Measurements from ENCODE around the gene IGFBP3.

The IGFBP3 gene

DNA sequence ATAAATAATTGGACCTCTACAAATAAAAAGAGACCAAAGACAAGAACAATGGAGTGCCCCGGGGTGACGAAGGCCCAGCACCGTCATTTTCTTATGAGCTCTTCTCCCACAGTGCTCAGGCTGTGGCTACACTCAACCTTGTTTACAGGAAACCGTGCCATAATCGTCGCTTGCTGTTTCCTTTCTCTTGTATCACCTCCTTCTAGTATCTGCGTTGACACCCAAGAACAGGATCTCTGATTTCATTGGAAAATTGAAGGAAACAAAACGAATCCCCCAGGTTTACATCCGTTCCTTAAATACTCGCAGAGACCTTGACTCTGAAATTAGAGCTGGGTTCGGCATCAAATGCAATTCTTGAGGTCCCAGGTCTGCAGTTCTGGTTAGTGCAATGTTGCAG lies 1.7 kb upstream of the IGFBP3 start:
- no peak for DNase-seq (ENCODE audit: low read depth)

DNA sequence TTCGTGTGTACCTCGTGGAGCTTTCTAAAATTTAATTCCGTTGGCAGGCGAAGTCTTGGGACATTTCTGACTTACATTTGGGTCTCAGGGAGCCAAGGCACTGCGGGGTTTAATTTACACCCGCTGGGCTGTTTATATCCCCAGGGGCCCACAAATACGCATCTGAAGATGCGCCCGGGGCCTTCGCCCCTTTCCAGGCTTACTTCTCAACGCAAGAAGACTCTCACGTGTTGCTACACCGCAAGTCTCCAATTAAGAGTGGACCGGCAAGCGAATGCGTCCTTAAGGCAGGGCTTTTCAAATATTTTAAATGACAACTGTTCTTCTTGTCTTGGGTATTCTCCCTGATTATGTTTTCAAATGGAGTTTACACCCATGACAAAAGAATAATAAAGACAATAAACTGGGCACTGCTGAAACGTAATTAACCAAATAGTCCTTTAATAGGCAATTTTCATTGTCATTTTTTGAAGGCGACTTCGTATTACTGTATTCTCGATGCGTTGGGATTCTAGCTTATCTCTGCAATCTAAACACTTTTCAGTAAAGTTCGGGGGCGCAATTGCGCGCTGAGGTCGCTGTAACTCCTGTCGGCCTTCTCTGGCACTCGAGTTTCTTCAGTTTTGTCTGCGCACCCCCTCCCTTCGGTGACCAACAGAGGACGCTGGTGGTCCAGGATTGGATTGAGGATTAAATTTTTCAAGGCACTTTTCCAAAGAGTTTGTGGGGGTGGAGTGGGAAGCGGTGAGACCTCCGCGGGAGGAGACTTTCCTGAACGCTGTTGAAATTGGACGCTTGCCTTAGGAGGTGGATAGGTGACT lies 837 bp upstream of the IGFBP3 start:
- no peak for DNase-seq (ENCODE audit: low read depth)

DNA sequence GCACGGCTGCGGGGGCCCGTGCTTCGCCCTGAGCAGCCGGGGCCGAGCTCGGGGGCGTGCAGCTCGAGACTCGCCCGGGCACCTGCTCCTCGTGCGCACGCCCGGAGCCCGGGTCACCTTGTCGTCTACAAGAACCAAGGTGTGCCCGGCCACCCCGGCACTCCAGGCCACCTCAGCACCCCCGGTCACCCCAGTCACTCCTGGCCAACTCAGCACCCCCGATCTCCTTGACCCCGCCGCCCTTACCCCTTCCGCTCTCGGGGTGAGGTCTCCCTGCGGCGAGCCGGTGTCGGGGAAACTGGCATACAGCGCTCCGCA lies 268 bp upstream of the IGFBP3 start:
- no peak for DNase-seq (ENCODE audit: low read depth)

DNA sequence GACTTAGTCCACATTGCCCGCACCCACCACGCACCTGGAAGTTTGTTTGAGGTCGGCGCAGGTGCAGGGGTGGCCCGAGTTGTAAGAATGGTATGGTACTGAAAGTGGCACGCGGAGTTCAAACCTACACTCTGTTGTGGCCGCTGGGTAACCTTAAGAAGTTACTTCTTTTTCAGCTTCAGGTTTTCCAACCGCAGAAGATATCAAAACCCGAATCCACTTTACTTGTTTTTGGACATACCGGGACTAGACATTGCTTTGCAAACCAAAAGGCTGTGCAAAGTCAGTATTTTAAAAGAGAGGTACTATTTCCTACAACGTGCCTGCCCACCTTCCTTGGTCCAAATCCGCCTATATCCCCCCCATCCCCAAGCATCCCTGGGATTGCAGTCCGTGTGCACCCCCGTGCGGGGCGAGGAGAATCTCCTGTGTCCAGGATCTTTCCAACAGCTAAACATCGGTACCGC lies 1.0 kb downstream of the IGFBP3 start:
- DNase-seq (ENCODE audit: low read depth), result no peak

DNA sequence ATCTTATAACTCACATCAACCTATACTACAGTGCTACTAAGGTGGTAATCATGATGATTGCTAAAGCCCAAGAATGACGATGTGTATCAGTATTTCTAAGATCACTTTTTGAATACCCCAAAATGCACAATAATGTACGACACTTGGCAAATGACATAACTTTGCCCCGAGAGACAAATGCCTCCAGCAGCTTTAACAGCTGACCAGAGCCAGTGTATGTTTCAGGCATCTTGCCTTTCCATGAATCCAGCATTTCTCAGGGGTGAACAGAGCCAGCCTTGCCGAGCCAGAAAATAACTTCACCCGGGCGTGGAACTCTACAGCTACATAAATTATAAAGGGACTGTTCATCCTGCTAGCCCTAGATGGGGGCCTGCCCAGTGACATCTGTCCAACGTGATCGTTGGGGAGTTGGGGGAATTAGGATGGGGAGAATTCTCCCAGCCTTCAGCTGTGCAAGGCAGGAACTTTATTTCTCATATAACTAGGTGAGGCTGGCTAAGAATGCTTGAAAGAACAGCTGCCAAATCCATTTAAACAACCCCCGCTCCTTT lies 1.8 kb downstream of the IGFBP3 start:
- DNase-seq (ENCODE audit: low read depth), result no peak

DNA sequence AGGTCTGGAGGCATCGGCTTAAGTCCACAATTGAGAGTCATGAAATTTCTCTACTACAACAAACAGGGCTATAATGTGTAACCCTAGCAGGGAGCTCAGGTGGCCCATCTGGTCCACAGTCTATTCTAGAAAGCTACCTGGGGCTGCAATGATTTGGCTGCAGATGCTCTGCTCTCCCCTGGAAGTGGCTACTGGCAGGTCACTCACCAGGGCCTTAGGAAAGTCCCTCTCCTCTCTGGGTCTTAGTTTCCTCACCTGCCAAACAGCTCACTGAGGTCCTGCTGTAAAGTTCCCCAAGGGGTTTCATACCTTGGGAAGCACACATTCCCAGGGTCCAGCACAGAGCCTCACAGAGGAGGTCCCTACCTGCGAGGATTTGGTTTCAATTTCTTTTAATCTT lies 2.5 kb downstream of the IGFBP3 start:
- DNase-seq (ENCODE audit: low read depth), result no peak

DNA sequence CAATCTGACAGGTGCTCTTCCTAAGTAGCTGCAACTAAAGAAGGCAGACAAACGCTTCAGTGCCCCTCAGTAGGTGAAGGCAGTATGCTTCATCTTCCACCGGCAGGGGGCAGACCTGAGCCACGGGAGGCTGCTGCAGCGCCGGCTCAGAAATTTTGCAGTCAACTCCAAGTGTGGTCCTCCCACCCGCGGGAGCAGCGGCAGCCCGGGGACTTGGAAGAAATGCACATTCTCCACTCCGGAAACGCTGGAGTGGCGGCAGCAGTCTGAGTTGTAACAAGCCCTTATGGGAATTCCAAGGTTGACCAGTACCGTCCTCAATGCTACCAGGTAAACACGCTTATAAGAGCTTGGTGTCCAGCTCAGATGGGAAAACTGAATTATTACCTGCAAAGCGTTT lies 3.4 kb downstream of the IGFBP3 start:
- DNase-seq (ENCODE audit: low read depth), result peak; percentile 47

DNA sequence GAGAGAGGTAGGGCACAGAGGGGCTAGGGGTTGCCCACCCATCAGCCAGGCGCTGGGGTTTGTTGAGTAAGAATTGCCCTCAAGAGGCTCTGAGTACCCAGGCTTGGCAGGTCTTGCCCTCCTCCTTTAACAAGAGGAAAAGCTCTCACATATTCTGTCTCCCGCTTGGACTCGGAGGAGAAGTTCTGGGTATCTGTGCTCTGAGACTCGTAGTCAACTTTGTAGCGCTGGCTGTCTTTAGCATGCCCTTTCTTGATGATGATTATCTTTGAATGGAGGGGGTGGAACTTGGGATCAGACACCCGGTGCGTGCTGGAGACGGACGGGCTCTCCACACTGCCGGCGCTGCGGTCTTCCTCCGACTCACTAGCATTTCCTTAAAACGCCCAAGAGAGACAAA lies 4.0 kb downstream of the IGFBP3 start:
- no peak for DNase-seq (ENCODE audit: low read depth)

DNA sequence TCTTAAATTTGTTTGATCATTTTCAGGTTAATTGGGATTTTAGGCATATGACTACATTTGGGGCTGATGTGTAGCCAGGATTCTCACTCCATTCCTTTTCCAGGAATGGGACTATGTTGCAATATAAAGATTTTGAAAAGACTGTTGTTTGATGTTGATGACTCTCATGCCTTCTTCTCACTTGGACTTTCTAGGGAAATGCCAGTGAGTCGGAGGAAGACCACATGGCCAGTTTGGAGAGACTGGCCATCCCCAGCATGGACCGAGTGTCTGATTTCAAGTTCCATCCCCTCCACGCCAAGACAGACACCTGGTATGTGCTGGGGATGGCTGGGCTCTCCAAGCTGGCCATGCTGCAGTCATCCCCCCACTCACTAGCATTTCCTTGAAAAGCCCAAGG lies 5.5 kb downstream of the IGFBP3 start:
- DNase-seq (ENCODE audit: low read depth), result no peak

DNA sequence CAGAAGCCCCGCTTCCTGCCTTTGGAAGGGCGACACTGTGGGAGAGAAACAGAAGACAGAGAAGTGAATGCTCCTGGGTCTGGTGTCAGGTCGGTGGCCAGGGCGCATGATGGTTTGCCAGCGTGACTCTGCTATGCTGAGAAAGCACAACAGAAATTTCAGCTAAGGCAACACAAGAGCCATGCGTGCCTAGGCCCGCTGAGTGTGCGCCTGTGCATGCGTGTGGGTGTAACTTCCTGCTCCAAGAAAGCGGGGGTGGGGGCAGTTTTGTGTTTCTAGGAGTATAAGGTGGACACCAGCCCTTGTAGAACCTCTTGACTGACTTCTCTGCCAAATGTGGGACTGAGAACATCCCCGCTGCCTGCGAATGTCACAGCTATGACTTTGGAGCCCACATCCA lies 6.2 kb downstream of the IGFBP3 start:
- no peak for DNase-seq (ENCODE audit: low read depth)

DNA sequence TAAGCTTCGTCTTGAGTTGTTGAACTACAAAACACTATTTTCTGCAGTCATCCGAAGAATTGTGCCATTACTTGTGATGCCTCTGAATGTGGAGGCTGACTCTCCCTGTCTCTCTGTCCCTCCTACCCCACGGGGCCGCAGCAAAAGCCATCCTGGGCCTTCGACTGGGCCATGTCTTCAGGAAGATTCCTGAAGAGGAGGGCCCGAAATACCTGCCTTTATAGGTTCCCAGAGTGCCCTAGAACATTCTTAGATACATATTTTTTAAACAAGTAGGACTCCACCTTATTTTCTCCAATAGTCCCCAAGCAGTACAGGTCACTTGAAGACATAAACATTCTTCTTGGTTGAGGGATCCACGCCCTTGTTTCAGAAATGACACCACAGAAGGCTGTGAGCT lies 8.1 kb downstream of the IGFBP3 start:
- DNase-seq (ENCODE audit: low read depth), result no peak

DNA sequence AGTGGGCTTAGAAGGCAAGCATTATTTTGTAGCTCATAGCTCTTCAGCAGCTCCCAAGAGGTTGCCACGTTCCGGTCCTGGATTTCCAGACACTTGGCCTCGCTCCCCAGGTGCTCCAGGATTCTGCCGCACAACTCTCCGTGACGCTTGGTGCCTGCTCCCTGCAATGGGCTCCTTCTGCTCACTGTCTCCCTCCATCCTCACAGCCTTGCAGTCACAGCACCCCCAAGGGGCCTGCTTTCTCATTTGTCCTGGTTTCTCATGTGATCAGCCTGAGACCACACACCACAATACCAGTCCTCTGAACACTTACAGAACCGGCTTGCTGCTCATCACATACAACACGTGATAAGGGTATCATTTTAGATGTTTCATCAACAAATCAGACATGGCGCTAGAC lies 9.8 kb downstream of the IGFBP3 start:
- DNase-seq (ENCODE audit: low read depth), result no peak

DNA sequence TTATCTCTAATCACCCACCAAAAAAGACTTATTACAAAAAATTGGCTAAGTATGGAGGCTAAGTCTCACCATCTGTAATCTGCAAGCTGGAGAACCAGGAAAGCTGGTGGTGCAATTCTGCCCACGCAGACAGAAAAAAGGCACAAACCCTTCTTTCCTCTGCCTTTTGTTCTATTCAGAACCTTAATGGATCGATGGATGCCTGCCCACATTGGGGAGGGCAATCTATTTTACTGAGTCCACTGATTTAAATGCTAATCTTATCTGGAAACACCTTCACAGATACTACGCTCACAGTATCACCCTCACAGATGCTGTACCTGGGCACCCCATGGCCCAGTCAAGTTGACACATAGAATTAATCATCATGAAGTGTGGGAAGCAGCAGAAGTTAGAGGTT lies 10.2 kb downstream of the IGFBP3 start:
- no peak for DNase-seq (ENCODE audit: low read depth)

DNA sequence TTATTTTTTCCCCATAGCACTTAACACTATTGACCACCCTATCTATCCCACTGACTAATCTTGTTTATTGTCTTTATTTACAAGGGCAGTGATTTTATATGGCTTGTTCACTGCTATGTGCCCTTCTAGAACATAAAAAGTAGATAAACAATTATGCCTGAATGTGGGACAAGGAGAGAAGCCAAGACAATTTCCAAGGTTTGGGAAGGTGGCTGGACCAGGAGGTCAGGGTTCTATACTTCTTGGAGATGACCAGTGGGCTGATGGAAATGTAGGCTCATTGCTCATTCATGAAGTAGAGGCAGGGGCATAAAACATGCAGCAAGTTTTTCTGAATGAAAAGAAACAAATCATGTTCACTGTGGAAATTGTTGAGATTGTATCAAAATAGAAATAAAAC lies 11.5 kb downstream of the IGFBP3 start:
- no peak for DNase-seq (ENCODE audit: low read depth)

DNA sequence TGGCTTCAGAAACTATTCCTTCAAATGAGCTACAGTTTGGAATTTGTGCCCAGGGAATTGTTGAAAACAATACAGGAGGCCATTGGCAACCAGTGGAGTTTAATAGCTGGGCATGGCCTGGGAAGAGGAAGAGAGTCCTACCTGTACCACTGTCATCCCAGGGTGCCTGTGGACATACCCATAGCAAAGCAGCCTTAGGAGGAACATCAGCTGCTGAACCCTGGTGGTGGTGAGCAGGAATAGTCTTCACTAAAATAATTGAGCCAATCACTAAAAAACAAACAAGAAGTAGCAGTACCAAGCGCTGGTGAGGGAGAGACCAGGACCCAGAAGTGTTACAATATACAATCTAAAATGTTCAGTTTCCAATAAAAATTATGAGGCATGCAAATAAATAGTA lies 18.3 kb downstream of the IGFBP3 start:
- DNase-seq (ENCODE audit: low read depth), result no peak

DNA sequence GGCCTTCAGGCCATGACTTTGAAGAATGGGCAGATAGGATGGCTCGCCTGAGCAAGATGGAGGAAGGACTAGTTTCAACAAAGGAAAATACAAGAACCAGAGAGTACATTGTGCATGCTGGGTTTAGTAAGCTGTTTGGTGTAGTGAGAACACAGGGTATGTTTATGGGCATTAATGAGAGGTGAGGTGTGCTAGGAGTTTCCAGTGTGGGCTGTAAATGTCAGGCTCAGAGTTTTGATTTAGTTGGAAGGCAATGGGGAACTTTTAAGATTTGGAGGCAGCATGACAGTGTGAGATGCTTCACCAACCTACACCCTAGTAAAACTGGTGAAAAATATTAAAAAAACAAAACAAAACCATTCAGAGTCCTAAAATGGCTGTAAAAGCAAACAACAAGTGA lies 19.5 kb downstream of the IGFBP3 start:
- DNase-seq (ENCODE audit: low read depth), result no peak

DNA sequence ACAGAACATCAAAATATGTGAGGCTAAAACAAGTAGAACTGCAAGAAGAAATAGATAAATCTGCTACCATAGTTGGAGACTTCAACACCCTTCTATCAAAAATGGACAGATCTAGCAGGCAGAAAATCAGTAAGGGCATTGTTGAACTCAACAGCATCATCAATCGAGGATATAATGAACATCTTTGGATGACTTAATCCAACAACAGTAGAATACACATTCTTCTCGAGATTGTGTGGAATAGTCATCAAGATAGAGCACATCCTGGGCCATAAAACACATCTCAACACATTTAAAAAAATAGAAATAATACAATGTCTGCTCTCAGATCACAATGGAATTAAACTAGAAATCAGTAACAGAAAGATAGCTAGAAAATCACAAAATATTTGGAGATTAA lies 22.9 kb downstream of the IGFBP3 start:
- no peak for DNase-seq (ENCODE audit: low read depth)

DNA sequence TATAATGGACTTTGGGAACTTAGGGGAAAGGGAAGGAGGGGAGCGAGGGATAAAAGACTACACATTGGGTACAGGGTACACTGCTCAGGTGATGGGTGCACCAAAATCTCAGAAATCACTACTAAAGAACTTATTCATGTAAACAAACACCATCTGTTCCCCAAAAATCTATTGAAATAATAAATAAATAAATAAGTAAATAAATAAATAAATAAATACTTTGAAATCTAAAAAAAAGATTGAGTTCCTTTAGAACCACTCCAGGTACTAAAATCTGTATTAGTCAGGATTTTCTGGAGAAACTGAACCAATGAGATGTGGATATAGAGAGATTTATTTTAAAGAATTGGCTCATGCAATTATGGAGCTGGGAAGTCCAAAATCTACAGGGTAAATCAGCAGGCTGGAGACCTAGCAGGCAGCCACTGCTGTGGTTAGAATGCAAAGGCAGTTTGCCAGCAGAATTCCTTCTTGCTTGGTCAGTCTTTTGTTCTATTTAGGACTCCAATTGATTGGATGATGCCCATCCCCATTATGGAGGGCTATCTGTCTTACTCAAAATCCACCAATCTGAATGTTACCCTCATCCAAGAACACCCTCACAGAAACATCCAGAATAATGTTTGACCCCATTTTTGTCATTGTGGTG lies 23.9 kb downstream of the IGFBP3 start:
- no peak for DNase-seq (ENCODE audit: low read depth)

DNA sequence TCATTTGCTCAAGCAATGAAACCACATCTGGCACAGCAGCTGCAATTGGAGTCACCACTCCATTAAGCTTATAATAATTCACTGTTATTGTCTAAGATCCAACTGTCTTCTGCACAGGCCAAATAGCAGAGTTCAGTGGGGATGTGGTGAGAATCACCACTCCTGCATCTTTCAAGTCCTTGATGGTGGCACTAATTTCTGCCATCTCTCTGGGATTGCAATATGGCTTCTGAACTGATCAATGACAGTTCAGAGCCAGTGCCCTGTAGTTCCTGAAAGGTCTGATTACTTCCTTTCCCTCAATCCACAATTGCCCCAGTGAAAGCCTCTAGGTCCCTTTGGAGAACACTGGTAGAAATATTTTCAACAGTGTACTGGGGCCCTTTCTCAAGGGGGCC lies 26.4 kb downstream of the IGFBP3 start:
- no peak for DNase-seq (ENCODE audit: low read depth)

DNA sequence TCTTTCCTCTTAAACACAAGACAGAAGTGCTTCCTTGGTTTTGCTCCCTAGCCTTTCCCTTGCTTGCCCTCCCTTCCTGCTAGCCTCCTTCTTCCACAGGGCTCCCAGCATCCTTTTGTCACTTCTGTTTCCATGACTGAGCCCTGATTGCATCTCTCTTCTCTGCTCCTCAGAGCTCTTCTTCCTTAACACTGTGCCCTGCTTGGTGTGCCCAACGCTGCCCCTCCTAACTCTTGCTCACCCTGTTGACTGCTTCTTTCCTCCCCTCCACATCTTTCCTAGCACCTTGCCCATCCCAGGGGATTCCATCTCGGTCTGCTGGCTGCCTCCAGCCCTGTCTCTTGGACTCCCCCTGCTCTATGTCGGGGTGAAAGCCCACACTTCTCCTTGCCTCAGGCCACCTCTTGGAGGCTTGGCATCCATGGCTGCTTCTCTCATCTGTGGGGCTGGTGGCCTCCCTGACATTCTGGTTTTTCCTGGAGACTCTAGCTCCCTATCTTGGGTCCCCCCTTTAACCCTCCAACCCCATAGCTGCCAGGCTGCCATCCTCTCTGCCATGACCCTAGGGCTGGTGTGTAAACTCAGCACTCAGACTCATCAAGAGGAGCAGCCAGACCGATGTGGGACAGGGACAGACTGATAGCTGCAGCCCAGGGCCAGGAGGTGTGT lies 26.9 kb downstream of the IGFBP3 start:
- no peak for DNase-seq (ENCODE audit: low read depth)

DNA sequence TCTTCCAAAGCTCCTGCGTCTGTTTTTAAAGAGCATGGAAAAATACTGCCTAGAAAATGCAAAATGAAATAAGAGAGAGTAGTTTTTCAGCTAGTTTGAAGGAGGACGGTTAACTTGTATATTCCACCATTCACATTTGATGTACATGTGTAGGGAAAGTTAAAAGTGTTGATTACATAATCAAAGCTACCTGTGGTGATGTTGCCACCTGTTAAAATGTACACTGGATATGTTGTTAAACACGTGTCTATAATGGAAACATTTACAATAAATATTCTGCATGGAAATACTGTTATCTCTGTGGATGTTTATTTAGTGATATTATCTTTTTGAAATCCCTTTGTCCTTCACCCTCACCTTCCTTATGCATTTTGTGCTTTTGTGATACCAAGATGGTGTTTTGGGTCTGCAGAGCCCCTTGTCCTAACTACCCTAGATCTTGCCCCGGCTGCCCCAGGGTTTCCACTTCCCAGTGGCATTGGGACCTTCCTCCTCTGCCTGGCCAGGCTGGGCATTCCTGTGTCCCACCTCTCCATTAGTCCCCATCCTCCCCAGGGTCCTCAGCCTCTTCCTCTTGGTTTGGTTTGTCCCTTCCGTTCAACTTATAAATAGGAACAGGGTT lies 27.6 kb downstream of the IGFBP3 start:
- no peak for DNase-seq (ENCODE audit: low read depth)

DNA sequence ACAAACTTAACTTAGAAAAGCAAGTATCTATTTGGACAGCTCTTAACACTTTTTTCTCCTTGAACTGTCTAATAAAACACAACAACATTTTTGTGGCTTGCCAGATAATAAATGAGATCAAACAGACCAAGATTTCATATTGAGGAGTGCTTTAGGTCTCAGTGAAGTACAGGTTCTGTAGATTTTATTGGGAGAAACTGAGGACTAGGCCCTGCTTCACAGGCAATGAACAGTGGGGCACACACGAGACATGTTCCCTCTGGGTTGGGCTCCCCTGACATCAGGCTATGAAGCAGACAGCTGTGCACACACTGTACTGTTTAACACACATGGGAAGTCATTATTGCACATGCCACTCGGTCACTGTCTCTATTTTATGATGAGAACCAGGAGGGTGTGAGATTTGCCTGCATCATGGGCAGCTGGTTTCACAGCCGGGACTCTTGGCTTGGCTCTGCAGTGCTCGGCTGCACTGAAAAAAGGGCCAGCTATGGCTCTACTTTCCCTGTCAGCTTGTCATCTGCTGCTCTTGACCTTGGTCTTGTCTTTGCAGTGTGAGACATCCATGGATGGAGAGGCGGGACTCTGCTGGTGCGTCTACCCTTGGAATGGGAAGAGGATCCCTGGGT lies 28.6 kb downstream of the IGFBP3 start:
- DNase-seq (ENCODE audit: low read depth), result no peak
